GM19239 (cell line): ENCODE results near the gene PEAK3.

Source experiments
- DNase-seq: peaks from one replicate; pipeline ENCODE4 v3.0.0; 2011; ENCODE audit warnings: low spot score; ENCODE audit not compliant: insufficient read length
- FAIRE-seq: peaks from 2 replicates; lab custom pipeline; 2011; peaks lifted over from hg19 to GRCh38; lab: Jason Lieb, UNC

Gene PEAK3

DNA sequence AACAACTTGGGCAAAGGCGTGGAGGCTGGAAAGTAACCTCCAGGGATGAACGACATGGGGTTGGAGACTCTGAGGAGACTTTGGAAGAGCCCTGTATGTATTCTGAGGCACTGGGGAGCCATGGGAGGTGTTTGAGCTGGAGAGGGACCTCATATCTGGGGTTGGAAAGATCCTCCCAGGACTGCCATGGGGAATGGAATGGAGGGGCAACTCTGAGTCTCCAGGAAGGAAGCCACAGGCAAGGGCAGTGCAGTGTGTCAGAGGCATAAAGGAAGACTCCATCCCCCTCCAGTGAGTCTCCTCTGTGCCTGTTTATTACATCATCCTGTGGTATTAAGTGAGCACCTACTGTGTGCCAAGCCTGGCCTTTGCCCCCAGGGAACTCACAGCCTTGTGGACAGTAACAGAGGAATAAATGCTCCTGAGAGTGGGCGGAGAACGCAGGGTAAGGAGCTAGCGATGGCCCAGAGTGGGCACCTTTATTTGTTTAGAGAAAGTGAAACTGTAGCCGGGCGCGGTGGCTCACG lies 7.7 kb downstream of the PEAK3 start:
- DNase-seq (no peak), FAIRE-seq (no peak)

DNA sequence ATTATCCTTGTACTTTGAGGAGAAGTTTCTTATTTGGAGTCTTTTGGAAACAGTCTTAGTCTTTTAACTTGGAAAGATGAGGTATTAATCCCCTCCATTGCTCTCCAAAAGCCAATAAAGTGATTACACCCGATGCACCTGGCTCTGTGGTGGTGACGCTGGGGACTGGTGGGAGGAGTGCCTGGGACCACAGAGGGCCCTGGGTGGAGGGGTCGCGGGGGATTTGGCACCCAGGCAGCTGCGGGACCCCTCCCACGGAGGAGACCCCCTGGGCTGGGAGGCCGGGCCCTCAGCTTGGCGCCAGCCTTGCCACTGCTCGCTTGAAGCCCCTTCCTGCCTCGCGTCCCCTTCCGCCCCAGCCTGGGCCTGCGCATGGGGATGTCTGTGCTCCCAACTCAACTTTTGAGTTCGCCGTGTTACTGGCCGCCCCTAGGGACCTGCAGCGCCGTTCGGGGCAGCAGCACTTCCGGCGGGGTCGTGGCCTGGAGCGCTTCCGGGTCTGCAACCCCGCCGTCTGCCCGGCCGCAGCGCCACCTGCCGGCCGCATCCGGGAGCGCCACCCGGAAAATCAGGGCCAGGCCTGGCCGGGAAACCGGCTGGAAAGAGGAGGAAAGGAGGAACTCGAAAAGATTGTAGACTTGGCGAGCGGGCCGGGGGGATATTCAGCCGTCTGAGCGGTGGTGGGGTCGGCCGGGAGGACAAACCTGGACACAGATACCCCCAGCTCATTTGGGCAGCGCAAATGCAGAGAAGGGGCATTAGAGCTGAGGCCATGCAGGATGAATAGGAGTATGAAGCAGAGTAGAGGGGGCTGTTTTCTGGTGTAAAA lies 8.4 kb downstream of the PEAK3 start:
- peak; percentile 100 for DNase-seq
- FAIRE-seq = peak; percentile 95

DNA sequence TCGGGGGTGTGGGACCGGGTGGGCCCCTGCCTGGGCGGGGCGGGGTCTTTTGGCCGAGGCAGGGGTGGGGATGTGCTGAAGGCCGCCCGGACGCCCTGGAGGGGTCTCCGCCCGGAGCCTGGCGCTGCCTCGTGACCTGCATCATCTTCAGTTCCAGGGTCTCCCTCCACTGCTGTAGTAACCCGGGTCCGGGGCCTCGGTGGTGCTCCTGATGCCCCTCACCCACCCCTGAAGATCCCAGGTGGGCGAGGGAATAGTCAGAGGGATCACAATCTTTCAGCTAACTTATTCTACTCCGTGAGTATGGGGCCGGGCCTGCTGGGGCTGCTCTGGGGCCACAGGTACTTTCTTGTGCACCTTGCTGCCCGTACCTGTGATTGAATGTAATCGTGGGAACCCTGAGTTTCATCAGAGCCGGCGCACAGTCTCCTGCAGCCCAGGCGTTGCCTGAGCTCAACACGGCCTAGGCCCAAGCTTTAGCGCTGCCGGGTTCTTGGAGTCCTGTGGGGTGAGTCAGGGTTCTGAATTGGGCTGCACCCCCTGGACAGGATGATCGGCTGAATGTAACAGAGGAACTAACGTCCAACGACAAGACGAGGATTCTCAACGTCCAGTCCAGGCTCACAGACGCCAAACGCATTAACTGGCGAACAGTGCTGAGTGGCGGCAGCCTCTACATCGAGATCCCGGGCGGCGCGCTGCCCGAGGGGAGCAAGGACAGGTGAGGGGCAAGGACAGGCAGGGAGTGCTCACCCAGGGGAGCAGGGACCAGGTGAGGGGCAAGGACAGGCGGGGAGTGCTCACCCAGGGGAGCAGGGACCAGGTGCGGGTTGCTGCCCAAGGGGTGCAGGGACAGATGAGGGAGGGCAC lies 10.5 kb downstream of the PEAK3 start:
- DNase-seq (no peak), FAIRE-seq (no peak)

DNA sequence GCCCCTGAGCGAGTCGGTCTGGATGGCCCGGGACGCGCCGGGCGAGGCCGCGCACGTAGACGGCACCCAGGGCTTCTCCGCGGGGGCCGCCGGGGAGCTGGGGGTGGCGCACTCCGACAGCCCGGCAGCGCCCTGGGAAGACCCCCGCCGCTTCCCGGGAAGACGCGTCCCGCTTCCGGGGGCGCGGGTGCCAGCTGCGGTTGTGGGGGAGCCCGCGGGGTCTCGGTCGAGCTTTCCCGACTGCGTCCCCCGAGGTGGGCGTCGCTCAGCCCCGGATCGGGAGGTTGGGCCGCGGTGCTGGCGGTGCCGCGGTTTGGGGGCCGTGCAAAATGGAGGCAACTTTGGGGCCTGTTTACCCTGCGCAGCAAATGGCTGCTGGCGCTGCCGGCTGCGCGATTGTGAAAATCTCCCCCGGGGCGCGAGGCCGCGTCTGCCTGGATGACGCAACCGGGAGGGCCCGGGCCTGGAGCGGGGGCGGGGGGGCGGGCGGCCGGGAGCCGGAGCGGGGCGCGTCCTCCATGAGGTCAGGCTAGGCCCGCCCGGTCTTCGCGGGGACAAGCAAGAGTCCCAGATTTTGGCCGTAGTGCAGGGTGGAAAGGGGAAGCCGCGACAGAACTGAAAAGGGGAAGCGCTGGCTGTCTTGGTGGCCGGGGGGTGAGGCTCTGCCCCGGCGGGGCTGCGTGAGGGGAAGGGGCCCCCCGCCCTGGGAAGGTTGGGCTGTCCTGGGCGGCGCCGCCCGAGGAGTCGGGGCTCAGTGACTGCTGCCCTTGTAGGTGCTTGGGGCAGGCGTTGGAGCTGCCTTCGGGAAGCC lies 11.3 kb downstream of the PEAK3 start:
- DNase-seq = no peak
- FAIRE-seq = peak; percentile 77

DNA sequence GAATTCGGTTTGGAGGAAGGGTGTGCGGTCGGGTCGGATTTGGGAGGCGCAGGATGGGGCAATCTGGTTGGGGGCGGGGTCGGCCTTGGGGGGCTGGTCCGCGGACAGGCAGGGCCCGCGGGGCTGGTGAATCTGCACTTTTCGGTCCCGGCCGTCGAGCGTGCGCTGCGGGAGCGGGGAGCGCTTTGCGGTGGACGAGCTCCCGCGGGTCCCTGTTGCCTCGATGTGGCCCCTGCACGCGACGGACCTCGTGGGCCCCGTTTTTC lies 11.9 kb downstream of the PEAK3 start:
- no peak for FAIRE-seq
- DNase-seq = no peak

DNA sequence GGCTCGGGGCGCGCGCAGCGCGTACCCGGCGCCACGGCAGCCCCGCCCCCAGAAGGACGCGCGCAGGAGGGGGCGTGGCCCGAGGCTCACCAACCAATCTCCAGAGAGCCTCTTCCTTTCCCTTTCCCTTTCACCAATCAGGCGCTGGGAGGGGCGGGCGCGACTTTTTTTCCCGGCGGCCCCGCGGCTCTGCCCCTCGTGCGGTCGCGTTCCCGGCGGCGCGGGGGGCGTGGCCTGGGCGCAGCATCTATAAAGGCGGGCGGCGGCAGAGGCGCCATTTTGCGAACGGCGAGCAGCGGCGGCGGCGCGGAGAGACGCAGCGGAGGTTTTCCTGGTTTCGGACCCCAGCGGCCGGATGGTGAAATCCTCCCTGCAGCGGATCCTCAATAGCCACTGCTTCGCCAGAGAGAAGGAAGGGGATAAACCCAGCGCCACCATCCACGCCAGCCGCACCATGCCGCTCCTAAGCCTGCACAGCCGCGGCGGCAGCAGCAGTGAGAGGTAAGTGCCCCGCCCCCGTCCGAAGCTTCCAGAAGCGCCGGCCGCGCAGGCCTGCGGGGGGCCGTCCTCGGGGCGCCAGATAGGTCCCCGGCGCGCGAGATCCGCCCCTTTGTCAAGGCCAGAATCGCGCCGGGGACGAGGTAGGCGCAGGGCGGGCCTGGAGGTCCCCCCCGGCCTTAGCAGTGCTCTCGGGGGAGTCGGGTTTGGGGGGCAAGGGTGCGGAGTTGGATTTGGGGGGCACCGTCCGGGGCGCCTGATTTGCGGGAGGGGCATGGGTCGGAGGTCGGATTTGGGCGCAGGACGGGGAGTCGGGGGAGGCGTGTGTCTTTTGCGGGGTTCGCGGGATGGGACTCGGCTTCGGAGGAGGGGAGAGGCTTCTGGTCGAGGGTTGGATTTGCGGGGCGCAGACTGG lies 12.5 kb downstream of the PEAK3 start:
- DNase-seq = peak; percentile 94
- FAIRE-seq = peak; percentile 96

DNA sequence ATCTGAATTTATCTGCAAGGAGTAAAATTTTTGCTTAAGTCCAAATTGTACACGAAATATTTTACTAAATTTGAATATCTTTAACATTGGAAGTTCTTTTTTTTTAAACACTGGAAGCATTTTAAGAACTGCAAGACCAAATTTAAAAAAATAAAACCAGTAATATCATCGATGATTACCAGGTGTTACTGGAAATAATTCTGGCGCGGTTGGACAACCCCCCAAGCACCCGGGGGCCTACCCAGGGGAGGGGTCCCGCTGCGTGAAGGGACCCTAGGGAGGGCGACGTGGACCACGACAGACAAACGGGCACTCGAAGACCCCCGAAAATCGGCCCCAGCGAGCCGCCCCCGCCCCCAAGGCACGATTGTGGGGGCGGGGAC lies 13.1 kb downstream of the PEAK3 start:
- DNase-seq (no peak), FAIRE-seq (no peak)

DNA sequence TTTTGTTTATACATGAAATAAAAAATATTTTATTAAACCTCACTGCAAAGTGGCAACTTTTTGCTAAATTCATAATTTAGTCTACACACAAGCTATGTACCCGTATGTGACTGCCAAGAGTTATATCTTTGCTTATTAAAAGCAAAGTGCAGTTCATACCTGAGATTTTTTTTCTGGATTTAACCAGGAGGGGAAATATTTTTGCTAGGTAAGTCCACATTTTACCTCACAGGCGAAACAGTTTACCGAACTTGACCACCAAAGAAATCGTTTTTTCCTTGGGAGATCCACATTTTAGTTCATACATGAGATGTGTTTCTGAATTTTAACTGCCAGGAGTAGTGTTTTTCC lies 13.5 kb downstream of the PEAK3 start:
- DNase-seq (no peak), FAIRE-seq (peak; percentile 64)

DNA sequence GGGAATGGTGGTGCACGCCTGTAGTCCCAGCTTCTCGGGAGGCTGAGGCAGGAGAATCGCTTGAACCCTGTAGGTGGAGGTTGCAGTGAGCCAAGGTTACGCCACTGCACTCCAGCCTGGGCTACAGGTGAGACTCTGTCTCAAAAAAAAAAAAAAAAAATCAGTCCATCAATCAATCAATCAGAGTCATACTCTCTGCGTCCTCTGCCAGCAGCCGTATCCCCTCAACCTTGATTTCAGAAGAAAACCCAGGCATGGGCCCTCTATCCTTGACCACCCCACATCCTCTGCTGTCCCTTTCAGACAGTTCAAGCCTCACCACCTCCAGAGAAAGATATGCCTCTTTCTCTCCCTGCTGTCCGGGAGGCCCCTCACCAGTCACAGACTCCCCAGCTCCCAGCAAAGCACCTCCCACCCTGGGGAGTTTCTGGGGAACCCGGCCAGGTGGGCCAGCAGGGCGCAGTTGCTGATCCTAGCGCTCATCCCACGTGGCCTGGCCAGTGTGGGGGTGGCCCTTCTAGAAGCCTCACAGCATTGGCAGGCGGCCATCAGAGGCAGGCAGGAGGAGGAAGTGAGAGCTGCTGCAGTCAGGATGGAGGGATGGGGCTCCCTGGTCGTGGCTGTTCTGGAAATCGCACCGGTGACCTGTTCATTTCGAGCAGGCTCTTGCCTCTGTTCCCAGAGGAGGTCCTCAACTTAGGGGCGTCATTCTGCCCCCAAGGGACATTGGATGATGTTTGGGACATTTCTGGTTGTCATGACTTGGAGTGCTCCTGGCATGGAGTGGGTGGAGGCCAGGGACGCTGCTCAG lies 15.6 kb downstream of the PEAK3 start:
- DNase-seq (no peak), FAIRE-seq (peak; percentile 97)

DNA sequence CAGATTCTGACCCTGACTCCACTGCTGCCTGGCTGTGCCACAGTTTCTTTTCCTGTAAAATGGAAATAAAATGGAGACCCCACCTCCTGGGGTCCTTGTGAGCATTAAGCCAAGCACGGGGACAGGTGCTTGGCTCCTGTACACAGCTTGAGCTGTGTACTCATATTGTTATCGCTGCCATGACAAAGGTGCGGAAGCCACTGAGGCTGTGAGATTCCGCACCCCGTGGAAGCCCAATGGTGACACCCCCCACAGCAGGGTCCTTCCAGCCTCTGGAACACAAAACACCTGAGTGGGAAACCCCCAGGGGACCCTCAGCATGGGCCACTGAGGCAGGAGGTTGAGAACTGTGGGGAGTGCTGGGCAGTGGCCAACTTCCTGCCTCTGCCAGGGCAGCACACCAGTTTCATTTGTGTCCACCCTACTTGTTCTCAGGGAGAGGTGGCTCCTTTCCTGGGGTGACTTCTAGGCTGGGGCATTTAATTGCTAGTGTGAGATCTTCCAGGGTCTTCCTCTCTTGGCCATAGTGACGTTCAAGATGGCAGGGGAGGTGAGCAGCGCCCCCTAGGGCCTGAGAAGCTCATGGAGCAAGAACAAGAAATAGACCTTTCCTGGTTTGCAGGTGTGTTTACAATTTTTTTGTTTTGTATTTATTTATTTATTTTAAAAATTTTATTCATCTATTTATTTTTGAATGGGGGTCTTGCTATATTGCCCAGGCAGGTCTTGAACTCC lies 20.4 kb downstream of the PEAK3 start:
- no peak for DNase-seq

DNA sequence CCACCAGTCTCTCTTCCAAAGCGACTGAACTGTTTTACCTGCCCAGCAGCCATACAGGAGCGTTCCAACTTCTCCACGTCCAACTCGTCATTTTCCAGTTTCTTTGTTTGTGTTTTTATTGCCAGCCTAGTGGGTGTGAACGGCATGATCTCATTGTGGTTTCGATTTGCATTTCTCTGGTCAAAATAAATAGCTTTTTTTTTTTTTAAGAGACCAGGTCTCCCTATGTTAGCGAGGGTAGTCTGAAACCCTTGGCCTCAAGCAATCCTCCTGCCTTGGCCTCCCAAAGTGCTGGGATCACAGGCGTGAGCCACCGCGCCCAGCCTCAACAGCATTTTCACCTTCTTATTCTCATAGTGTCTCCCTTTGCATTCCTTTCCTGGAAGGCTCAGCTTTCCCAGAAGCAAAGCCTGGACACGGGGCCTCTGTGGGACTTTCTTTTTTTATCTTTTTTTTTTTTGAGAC lies 21.6 kb downstream of the PEAK3 start:
- FAIRE-seq (peak; percentile 80), DNase-seq (no peak)

More for the DNA sequence above, 20.4 kb downstream of the PEAK3 start:
- FAIRE-seq = no peak

DNA sequence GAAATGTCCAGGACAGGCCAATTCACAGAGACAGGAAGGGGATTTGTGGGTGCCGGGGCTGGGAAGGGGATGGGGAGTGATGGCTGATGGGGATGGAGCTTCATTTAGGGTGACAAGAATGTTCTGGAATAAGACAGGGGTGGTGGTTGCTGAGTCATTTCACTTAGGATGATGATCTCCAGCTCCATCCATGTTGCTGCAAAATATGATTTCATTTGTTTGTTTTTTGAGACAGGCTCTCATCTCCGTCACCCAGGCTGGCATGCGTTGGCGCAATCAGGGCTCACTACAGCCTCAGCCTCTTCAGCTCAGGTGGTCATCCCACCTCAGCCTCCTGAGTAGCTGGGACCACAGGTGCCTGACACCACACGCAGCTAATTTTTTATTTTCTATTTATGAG lies 22.6 kb downstream of the PEAK3 start:
- FAIRE-seq (no peak), DNase-seq (no peak)

DNA sequence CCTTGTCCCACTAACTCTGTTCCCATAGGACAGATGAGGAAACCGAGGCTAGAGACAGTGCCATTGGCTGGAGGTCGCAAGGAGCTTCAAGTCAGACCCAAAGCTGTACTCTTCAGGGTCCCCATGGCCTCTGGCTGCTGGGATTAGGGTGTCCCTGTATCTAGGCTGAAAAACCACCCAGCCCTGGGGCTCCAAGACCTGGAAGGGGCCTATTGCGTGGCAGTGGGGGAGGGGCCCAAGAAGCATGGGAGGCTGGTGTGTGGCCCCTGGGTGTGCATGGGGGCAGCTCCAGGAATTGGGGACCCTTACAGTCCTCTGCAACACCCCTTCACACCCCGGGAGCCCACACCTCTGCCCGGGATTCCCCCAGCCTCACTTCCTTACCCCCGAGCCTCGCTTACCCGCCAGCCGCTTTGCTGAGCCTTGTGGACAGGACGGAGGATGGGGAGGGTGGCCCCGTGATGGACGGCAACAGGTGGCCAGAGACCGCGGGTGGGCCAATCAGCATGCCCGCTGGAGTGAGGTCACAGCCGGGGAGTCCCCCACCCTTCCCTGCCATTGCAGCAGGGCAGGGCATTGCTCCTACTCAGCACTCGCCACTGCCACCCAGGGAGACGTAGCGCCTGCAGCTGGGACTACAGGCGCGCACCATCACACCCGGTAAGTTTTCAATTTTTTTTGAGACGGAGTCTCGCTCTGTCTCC lies 25.8 kb downstream of the PEAK3 start, which contains the start of gene JSRP1:
Gene JSRP1 (minus strand): TSS at position 436 of the 704 bp plus-strand sequence. CDS start 1,103 bp downstream, outside the sequence.
- no peak for DNase-seq
- no peak for FAIRE-seq

DNA sequence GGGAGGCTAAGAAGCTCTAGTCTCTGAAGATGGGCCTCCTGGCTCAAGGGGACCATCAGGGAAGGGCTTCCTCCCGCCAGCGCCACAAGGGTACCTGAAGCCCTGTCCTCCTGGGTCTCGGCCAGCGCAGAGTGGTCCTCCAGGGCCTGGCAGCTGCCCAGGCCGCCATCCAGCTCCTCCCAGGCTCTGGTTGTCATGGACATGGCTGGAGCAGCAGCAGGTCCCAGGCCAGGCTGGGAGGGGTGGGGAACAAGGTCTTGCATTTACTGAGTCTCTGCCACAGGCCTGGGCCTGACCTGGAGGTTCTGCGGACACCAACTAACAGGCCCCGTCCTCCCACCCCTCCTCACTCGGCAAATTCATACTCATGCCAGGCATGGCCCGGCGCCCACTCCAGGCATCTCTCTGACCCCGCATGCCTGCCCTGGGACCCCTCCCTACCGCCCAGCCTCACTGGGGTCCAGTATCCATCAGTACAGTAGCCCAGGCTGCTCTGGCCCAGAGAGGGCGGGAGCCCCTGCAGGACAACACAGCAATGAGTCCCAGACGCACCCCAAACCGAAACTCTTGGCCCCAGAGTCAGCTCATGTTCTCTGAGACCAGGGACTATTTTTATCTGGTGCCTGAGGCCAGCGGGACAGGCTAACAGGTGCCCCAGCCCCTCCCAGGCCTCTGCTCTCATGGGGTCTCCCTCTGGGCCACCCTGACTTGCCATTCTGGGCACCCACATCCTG lies 26.7 kb downstream of the PEAK3 start:
- FAIRE-seq (no peak), DNase-seq (no peak)

DNA sequence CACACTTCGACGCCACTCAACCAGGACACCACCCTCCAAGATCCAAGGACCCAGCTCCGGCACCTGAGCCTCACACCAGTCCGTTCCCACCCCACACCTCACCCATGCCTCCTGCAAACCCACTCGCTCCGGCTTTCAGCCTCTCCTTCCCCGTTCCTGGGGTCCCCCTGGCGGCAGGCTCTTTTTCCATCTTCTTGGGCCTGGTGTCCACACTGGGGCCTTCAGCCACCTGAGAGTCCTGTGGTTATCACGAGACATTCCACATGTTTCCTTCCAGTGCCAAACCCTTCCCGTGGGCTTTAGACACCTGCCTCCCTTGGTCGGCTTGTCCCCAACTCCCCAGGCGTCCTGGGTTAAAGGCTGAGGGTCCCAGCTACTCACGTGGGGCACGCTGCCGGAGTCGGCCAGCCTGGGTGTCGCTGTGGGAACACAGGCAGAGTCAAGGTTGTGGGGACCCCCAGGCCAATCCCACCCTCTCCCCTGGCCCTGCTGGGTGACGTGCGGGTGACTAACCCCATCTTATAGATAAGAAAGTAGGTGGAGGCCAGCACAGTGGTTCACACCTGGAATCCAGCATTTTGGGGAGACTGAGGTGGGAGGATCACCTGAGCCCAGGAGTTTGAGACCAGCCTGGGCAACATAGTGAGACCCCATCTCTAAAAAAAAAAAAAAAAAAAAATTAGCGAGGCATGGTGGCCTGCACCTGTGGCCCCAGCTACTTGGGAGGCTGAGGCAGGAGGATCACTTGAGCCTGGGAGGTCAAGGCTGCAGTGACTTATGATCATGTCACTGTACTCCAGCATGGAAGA lies 27.7 kb downstream of the PEAK3 start:
- no peak for DNase-seq
- no peak for FAIRE-seq
